CD14-positive monocyte (primary cell): ENCODE results near the gene MTMR3. TPM values are rescaled to one million over a fixed set of nuclear protein-coding genes. Genes with fewer than 3 reads are reported as not detected.

Experiments
- DNase-seq, 3 donors: peaks; one replicate each; pipeline ENCODE4 v3.0.0-alpha.2; 2011 to 2022
- H2AFZ ChIP-seq: 2 replicates; pipeline ENCODE4 v1.6.0; 2012; ENCODE audit warnings: mild to moderate bottlenecking, low read depth, low read length, inconsistent platforms; ENCODE audit not compliant: insufficient read depth, poor library complexity, severe bottlenecking
- H3K27ac ChIP-seq, 2 donors: 1 replicate in 1 of 2; 2 replicates in 1 of 2; pipeline ENCODE4 v1.5.1; 2012 to 2013; ENCODE audit warnings: low read length in 2 of 2, control low read depth in 1 of 2, inconsistent platforms in 1 of 2, low read depth in 1 of 2, mild to moderate bottlenecking in 1 of 2
- H3K27me3 ChIP-seq, 2 donors: one replicate each; pipeline versions ENCODE4 v1.6.0 to v1.6.1; 2011 to 2013; ENCODE audit warnings: low read length in 2 of 2; ENCODE audit not compliant: control insufficient read depth in 2 of 2, insufficient read depth in 2 of 2
- H3K36me3 ChIP-seq, 2 donors: replicated peaks in 1 of 2; 1 replicate in 1 of 2; 2 replicates in 1 of 2; pipeline versions ENCODE4 v1.5.1 to v1.6.1; 2012 to 2013; ENCODE audit warnings: low read length in 2 of 2, control low read depth in 1 of 2, inconsistent platforms in 1 of 2, mild to moderate bottlenecking in 1 of 2; ENCODE audit not compliant: insufficient read depth in 2 of 2, control insufficient read depth in 1 of 2
- H3K4me1 ChIP-seq, 2 donors: 1 replicate in 1 of 2; 2 replicates in 1 of 2; pipeline versions ENCODE4 v1.5.1 to v1.6.1; 2012 to 2013; ENCODE audit warnings: low read length in 2 of 2, control low read depth in 1 of 2, inconsistent platforms in 1 of 2, mild to moderate bottlenecking in 1 of 2, moderate library complexity in 1 of 2; ENCODE audit not compliant: insufficient read depth in 2 of 2, control insufficient read depth in 1 of 2
- H3K4me2 ChIP-seq: replicated peaks from 2 replicates; pipeline ENCODE3; 2012; ENCODE audit warnings: low read length, moderate library complexity, mild to moderate bottlenecking; ENCODE audit not compliant: poor library complexity, severe bottlenecking; ENCODE audit errors: extremely low read depth
- H3K4me3 ChIP-seq, 3 experiments: fragments of 200-600 bp in 1 of 3; sonication (generic) in 1 of 3; replicated peaks in 1 of 3; 1 replicate in 2 of 3; 2 replicates in 1 of 3; pipeline ENCODE4 v1.5.1; 2011 to 2013; ENCODE audit warnings: low read length in 3 of 3, mild to moderate bottlenecking in 3 of 3, control low read depth in 2 of 3, low read depth in 2 of 3, inconsistent platforms in 1 of 3, moderate library complexity in 1 of 3
- H3K79me2 ChIP-seq: 2 replicates; pipeline ENCODE4 v1.6.0; 2012; ENCODE audit warnings: mild to moderate bottlenecking, control low read depth, inconsistent platforms, low read length, moderate library complexity; ENCODE audit not compliant: insufficient read depth
- H3K9ac ChIP-seq: 2 replicates; pipeline ENCODE4 v1.6.0; 2017; ENCODE audit warnings: low read length, mild to moderate bottlenecking; ENCODE audit not compliant: insufficient read depth, poor library complexity, severe bottlenecking
- H3K9me3 ChIP-seq, 2 donors: replicated peaks in 1 of 2; 1 replicate in 1 of 2; 2 replicates in 1 of 2; pipeline versions ENCODE4 v1.5.1 to v1.6.1; 2012 to 2013; ENCODE audit warnings: low read length in 2 of 2, control low read depth in 1 of 2; ENCODE audit not compliant: control insufficient read depth in 1 of 2, insufficient read depth in 1 of 2
- H4K20me1 ChIP-seq: 2 replicates; pipeline ENCODE4 v1.6.0; 2012; ENCODE audit warnings: mild to moderate bottlenecking, low read length, control low read depth, moderate library complexity; ENCODE audit not compliant: insufficient read depth
- H3K27ac Mint-ChIP-seq, 7 donors: one replicate each; pipeline ENCODE4 v1.8.0; 2020; ENCODE audit warnings: mild to moderate bottlenecking in 7 of 7, mixed read lengths in 7 of 7, moderate library complexity in 6 of 7, inconsistent platforms in 2 of 7
- H3K27me3 Mint-ChIP-seq, 3 donors: one replicate each; pipeline ENCODE4 v1.8.0; 2021 to 2022; ENCODE audit warnings: low read depth in 3 of 3, mild to moderate bottlenecking in 3 of 3, mixed read lengths in 3 of 3, moderate library complexity in 3 of 3, inconsistent platforms in 1 of 3
- H3K36me3 Mint-ChIP-seq, 2 donors: one replicate each; pipeline ENCODE4 v1.8.0; 2020; ENCODE audit warnings: mixed read lengths in 2 of 2, inconsistent platforms in 1 of 2, mild to moderate bottlenecking in 1 of 2
- H3K4me1 Mint-ChIP-seq: one replicate; pipeline ENCODE4 v1.8.0; 2020; ENCODE audit warnings: mild to moderate bottlenecking, mixed read lengths
- H3K4me3 Mint-ChIP-seq, 2 donors: one replicate each; pipeline ENCODE4 v1.8.0; 2020; ENCODE audit warnings: mild to moderate bottlenecking in 2 of 2, mixed read lengths in 2 of 2, moderate library complexity in 1 of 2
- H3K9me3 Mint-ChIP-seq, 7 donors: one replicate each; pipeline ENCODE4 v1.8.0; 2020 to 2022; ENCODE audit warnings: mixed read lengths in 7 of 7, mild to moderate bottlenecking in 6 of 7, moderate library complexity in 6 of 7, inconsistent platforms in 2 of 7
- CTCF ChIP-seq: fragments of 200-600 bp; IDR thresholded peaks from one replicate; pipeline ENCODE4 v1.8.0; 2022; ENCODE audit warnings: antibody characterized with exemption, mild to moderate bottlenecking
- WGBS: methylation state at CpG from one replicate; pipeline ENCODE4 v1.1.5; 2013; ENCODE audit warnings: missing lambda C conversion rate; ENCODE audit not compliant: insufficient coverage; 5-methylcytosine and 5-hydroxymethylcytosine counted together
- intact Hi-C, 2 donors: fragments of 100-400 bp; cut with micrococcal nuclease; formaldehyde crosslinking; loops; one replicate each; pipeline versions ENCODE4 v1.15.0 to v1.15.1; 2023
- polyA plus RNA-seq, 3 donors: library from polyadenylated mRNA; depleted of rRNA in 1 of 3; unstranded in 2 of 3; stranded (reverse) in 1 of 3; fragments of 300-500 nt in 2 of 3; fragments of >200 nt in 1 of 3; fragmentation: Illumina TruSeq in 2 of 3; gene quantifications; 1 replicate in 2 of 3; 2 replicates in 1 of 3; pipeline ENCODE4 v1.2.3, GENCODE V29; 2012 to 2021

The MTMR3 gene
- polyA plus RNA-seq, 3 donors: 23.4 to 86.1 (median 30.2) TPM

- WGBS: no CpG with 5 or more reads among the region's 1 CpG
- peaks cover 81 to 96% of the 10 kb centered on the region in 2 donors for H3K36me3 ChIP-seq
- Mint-ChIP-seq H3K9me3 (no peaks in the 10 kb centered on the region), H3K27me3 (peaks cover 0 to 2% (median 0%) of the 10 kb centered on the region in 3 donors), H3K4me1 (peaks cover 13% of the 10 kb centered on the region), H3K36me3 (peaks cover 65 to 77% of the 10 kb centered on the region in 2 donors), H3K27ac (peak overlapping the region in 2 of 7 donors; percentile 42 to 66), H3K4me3 (no peak overlapping the region)
- H2AFZ ChIP-seq: no peak overlapping the region
- H3K9me3 ChIP-seq: no peaks in the 10 kb centered on the region
- no peak overlapping the region for H3K4me2 ChIP-seq
- TF ChIP-seq CTCF: no peak
- intact Hi-C loops: no loop called here
- no peak overlapping the region for H3K4me3 ChIP-seq
- H3K4me1 ChIP-seq: no peaks in the 10 kb centered on the region
- peaks cover 47% of the 10 kb centered on the region for H3K79me2 ChIP-seq
- H3K27ac ChIP-seq: no peak overlapping the region
- H3K9ac ChIP-seq: no peak overlapping the region
- peaks cover 97% of the 10 kb centered on the region for H4K20me1 ChIP-seq
- no peak for DNase-seq
- no peaks in the 10 kb centered on the region for H3K27me3 ChIP-seq
Measured at GRCh38 chr22:29985912-29986311, 102.9 kb downstream of the MTMR3 start.

GRCh38 chr22:29987137-29987536, 104.2 kb downstream of the MTMR3 start:
- Mint-ChIP-seq H3K4me3 (no peak overlapping the region), H3K9me3 (no peaks in the 10 kb centered on the region), H3K4me1 (peaks cover 13% of the 10 kb centered on the region), H3K27ac (peak overlapping the region in 4 of 7 donors; percentile 27 to 80 (median 44)), H3K27me3 (peaks cover 0 to 2% (median 0%) of the 10 kb centered on the region in 3 donors), H3K36me3 (peaks cover 64 to 77% of the 10 kb centered on the region in 2 donors)
- DNase-seq: no peak
- no peak for TF ChIP-seq CTCF
- no peaks in the 10 kb centered on the region for H3K9me3 ChIP-seq
- H3K9ac ChIP-seq: no peak overlapping the region
- intact Hi-C loops: no loop called here
- H3K79me2 ChIP-seq: peaks cover 45% of the 10 kb centered on the region
- no peak overlapping the region for H3K4me2 ChIP-seq
- H3K27me3 ChIP-seq: no peaks in the 10 kb centered on the region
- peak overlapping the region in 1 of 2 donors; percentile 24 for H3K27ac ChIP-seq
- peaks cover 99% of the 10 kb centered on the region for H4K20me1 ChIP-seq
- WGBS: no CpG with 5 or more reads among the region's 1 CpG
- H2AFZ ChIP-seq: no peak overlapping the region
- peaks cover 83 to 100% of the 10 kb centered on the region in 2 donors for H3K36me3 ChIP-seq
- H3K4me3 ChIP-seq: no peak overlapping the region
- no peaks in the 10 kb centered on the region for H3K4me1 ChIP-seq
